Psoas muscle (tissue), 8 donors: ENCODE results near the gene PADI2. TPM values are rescaled to one million over a fixed set of nuclear protein-coding genes. Genes with fewer than 3 reads are reported as not detected.

Experiments used
- ATAC-seq, 4 donors: fragments of 200-7000 bp; cut with Tn5 transposase; one replicate each; pipeline ENCODE4 v1.9.1; 2020; ENCODE audit warnings: moderate library complexity in 3 of 4, mild to moderate bottlenecking in 2 of 4
- DNase-seq, 2 donors: peaks; one replicate each; pipeline ENCODE4 v3.0.0-alpha.2; 2020
- H3K27ac ChIP-seq: fragments of 200-600 bp; one replicate; pipeline ENCODE4 v1.8.0; 2022
- H3K27me3 ChIP-seq, 3 donors: fragments of 200-600 bp in 1 of 3; one replicate each; pipeline versions ENCODE4 v1.6.1 to v1.8.0; 2013 to 2022; ENCODE audit warnings: low read length in 2 of 3, mild to moderate bottlenecking in 2 of 3, moderate library complexity in 1 of 3; ENCODE audit not compliant: insufficient read depth in 3 of 3
- H3K36me3 ChIP-seq, 2 donors: fragments of 200-600 bp in 1 of 2; one replicate each; pipeline versions ENCODE4 v1.6.1 to v1.8.0; 2013 to 2022; ENCODE audit warnings: low read depth in 1 of 2, mild to moderate bottlenecking in 1 of 2, moderate library complexity in 1 of 2; ENCODE audit not compliant: insufficient read depth in 1 of 2
- H3K4me1 ChIP-seq: fragments of 200-600 bp; one replicate; pipeline ENCODE4 v1.8.0; 2022
- H3K4me3 ChIP-seq: fragments of 200-600 bp; one replicate; pipeline ENCODE4 v1.8.0; 2022; ENCODE audit warnings: mild to moderate bottlenecking
- H3K9me3 ChIP-seq: fragments of 200-600 bp; one replicate; pipeline ENCODE4 v1.8.0; 2022
- CTCF ChIP-seq: fragments of 200-600 bp; IDR thresholded peaks from one replicate; pipeline ENCODE4 v1.8.0; 2022; ENCODE audit warnings: antibody characterized with exemption
- WGBS, 3 donors: extraction: QIAGEN DNeasy Blood & Tissue Kit; methylation state at CpG; one replicate each; pipeline versions ENCODE4 v1.1.6 to v1.1.7; 2013; 5-methylcytosine and 5-hydroxymethylcytosine counted together
- intact Hi-C, 2 donors: fragments of 100-400 bp; cut with DNase I; formaldehyde crosslinking; loops; one replicate each; pipeline versions ENCODE4 v1.11.0 to v1.14.2; 2022
- polyA plus RNA-seq, 3 donors: library from polyadenylated mRNA; stranded (reverse); fragments of 200-250 nt; gene quantifications; one replicate each; pipeline ENCODE4 v1.2.3, GENCODE V29; 2013
- total RNA-seq, 4 donors: library from RNA; stranded (reverse); fragmentation: NEBNext Ultra II Directional in 2 of 4; extraction: Animal tissue kit (Norgen Biotek cat#: 25700) in 2 of 4; gene quantifications; one replicate each; pipeline versions ENCODE4 v1.2.1 to v1.2.4, GENCODE V29; 2021 to 2023
- donor health status: healthy with polysubstance abuse.
- donor health status: DM: no; HTN: no; CAD: no; lungs with moderate emphysema.
- donor health status: Bipolar disorder and iron deficiency.
- donor health status: healthy.
- donor health status: DM: yes; HTN: yes; CAD: no.
- donor health status: DM: no; HTN: no; CAD: no.
- donor health status: DM: no; HTN: no; CAD: no.
- donor health status: DM: yes; HTN: yes; CAD: no.

The PADI2 gene
- total and polyA plus RNA-seq, 7 donors: 58.1 to 956 (median 198) TPM

GRCh38 chr1:17053685-17054410 is 65.4 kb downstream of the PADI2 start, which contains the start of gene SDHB:
SDHB (minus strand) TSS chr1:17054032; CDS start chr1:17054019, 13 bp downstream.
- intact Hi-C loops: loop anchor here in 1 of 2 donors (5.0 kb wide), 1 partner anchor 37 kb away; no protein-coding TSS in a partner anchor
- TF ChIP-seq CTCF: no peak
- Histone ChIP-seq H3K27me3 (no peaks in the 10 kb centered on the region), H3K27ac (peak within 1 kb of the TSS; percentile 94), H3K4me1 (peaks cover 15% of the 10 kb centered on the region), H3K36me3 (peaks cover 3 to 23% of the 10 kb centered on the region in 2 donors), H3K4me3 (peak within 1 kb of the TSS; percentile 93), H3K9me3 (no peaks in the 10 kb centered on the region)
- ATAC-seq: peak; percentile 97 to 99 (median 97)
- 0% methylated on average over 39 to 44 of the region's 44 CpGs for WGBS, 3 donors
- DNase-seq: peak; percentile 98 to 99

GRCh38 chr1:17053086-17053684 is 66.1 kb downstream of the PADI2 start:
- Histone ChIP-seq H3K9me3 (no peaks in the 10 kb centered on the region), H3K27me3 (no peaks in the 10 kb centered on the region), H3K36me3 (peaks cover 3 to 23% of the 10 kb centered on the region in 2 donors), H3K4me3 (peak overlapping the region; percentile 93), H3K27ac (peak overlapping the region; percentile 94), H3K4me1 (peaks cover 15% of the 10 kb centered on the region)
- DNase-seq (no peak), ATAC-seq (peak in 1 of 4 donors; percentile 1)
- intact Hi-C loops: loop anchor here in 1 of 2 donors (5.0 kb wide), 1 partner anchor 36 kb away; no protein-coding TSS in a partner anchor
- TF ChIP-seq CTCF: no peak
- WGBS, 3 donors: 4 to 7% (median 5%) methylated on average over 12 of the region's 12 CpGs

GRCh38 chr1:17052641-17053040 is 66.6 kb downstream of the PADI2 start:
- DNase-seq (no peak), ATAC-seq (no peak)
- H3K4me3 ChIP-seq: peak overlapping the region; percentile 93
- H3K27me3 ChIP-seq: no peaks in the 10 kb centered on the region
- no peak for TF ChIP-seq CTCF
- intact Hi-C loops: loop anchor here in 1 of 2 donors (5.0 kb wide), 1 partner anchor 35 kb away; no protein-coding TSS in a partner anchor
- peak overlapping the region; percentile 94 for H3K27ac ChIP-seq
- peaks cover 19% of the 10 kb centered on the region for H3K4me1 ChIP-seq
- peaks cover 3 to 23% of the 10 kb centered on the region in 2 donors for H3K36me3 ChIP-seq
- no peaks in the 10 kb centered on the region for H3K9me3 ChIP-seq

- Histone ChIP-seq H3K27ac (no peak overlapping the region), H3K36me3 (peaks cover 3 to 23% of the 10 kb centered on the region in 2 donors), H3K4me1 (peaks cover 19% of the 10 kb centered on the region), H3K9me3 (no peaks in the 10 kb centered on the region), H3K4me3 (peak overlapping the region; percentile 93), H3K27me3 (no peaks in the 10 kb centered on the region)
- ATAC-seq: no peak
- intact Hi-C loops: loop anchor here in 1 of 2 donors (5.0 kb wide), 1 partner anchor 35 kb away; no protein-coding TSS in a partner anchor
- no peak for DNase-seq
- no peak for TF ChIP-seq CTCF
- WGBS, 3 donors: 71 to 93% (median 73%) methylated on average over 1 of the region's 1 CpG
These were observed 67.2 kb downstream of the PADI2 start for GRCh38 chr1:17052038-17052437.
